K562 (cell line): ENCODE results near the gene GNS. TPM values are rescaled to one million over a fixed set of nuclear protein-coding genes. Genes with fewer than 3 reads are reported as not detected.
A peak's percentile ranks its signal among the peaks of the same experiment; 100 is the strongest.

Experiments
- CBX2 ChIP-seq: fragments of 200-600 bp; sonication (generic); IDR thresholded peaks from one replicate; pipeline ENCODE4 v1.6.1; 2012; ENCODE audit warnings: mild to moderate bottlenecking, low read length, inconsistent platforms; ENCODE audit not compliant: insufficient read depth, poor library complexity, severe bottlenecking
- CHAMP1 ChIP-seq: fragments of 450-650 bp; IDR thresholded peaks from 2 replicates; pipeline ENCODE4 v1.6.1; 2016; ENCODE audit warnings: mild to moderate bottlenecking
- CHD1 ChIP-seq: fragments of 200-600 bp; sonication (generic); IDR thresholded peaks from one replicate; pipeline ENCODE4 v1.6.1; 2012; ENCODE audit warnings: mild to moderate bottlenecking, moderate library complexity, low read length, inconsistent platforms
- CREM ChIP-seq: IDR thresholded peaks from 2 replicates; pipeline ENCODE4 v1.6.1; 2014; ENCODE audit warnings: antibody characterized with exemption, low read depth
- E2F1 ChIP-seq: sonication (generic); formaldehyde crosslinking; IDR thresholded peaks from 2 replicates; pipeline ENCODE4 v1.8.1; 2023; ENCODE audit warnings: mild to moderate bottlenecking, missing genetic modification reagents, moderate library complexity
- ELF4 ChIP-seq: fragments of 450-650 bp; formaldehyde crosslinking; IDR thresholded peaks from 2 replicates; pipeline ENCODE4 v1.4.0; 2022; ENCODE audit warnings: missing genetic modification characterization
- LARP7 ChIP-seq: fragments of 450-650 bp; IDR thresholded peaks from 2 replicates; pipeline ENCODE4 v1.6.1; 2016
- MAFG ChIP-seq: fragments of 450-650 bp; conservative IDR thresholded peaks from 2 replicates; pipeline ENCODE4 v1.6.1; 2016; ENCODE audit warnings: missing genetic modification characterization, missing compliant biosample characterization
- MECOM ChIP-seq: fragments of 250-450 bp; sonication (Bioruptor Pico); IDR thresholded peaks from 2 replicates; pipeline ENCODE4 v1.8.0; 2022; ENCODE audit warnings: inconsistent platforms
- MEF2A ChIP-seq: IDR thresholded peaks from 2 replicates; pipeline ENCODE4 v1.6.1; 2011; ENCODE audit warnings: low read depth, mild to moderate bottlenecking, low read length, moderate library complexity; ENCODE audit not compliant: control insufficient read depth
- MYBL2 ChIP-seq, 2 experiments: fragments of 450-650 bp in 1 of 2; sonication (generic) in 1 of 2; formaldehyde crosslinking in 1 of 2; IDR thresholded peaks; 2 replicates each; pipeline versions ENCODE4 v1.6.1 to v1.8.1; 2017 to 2022; ENCODE audit warnings: borderline replicate concordance in 1 of 2, inconsistent platforms in 1 of 2, low read depth in 1 of 2, mild to moderate bottlenecking in 1 of 2, missing genetic modification reagents in 1 of 2, moderate library complexity in 1 of 2
- SMAD1 ChIP-seq: fragments of 150-350 bp; IDR thresholded peaks from 2 replicates; pipeline ENCODE4 v1.6.1; 2014; ENCODE audit warnings: low read length, low read depth; ENCODE audit not compliant: partially characterized antibody
- SMC3 ChIP-seq: conservative IDR thresholded peaks from 2 replicates; pipeline ENCODE4 v1.6.1; 2011; ENCODE audit warnings: low read depth, low read length, improper control_type of control experiment; ENCODE audit not compliant: insufficient read depth
- STAT5A ChIP-seq: IDR thresholded peaks from 2 replicates; pipeline ENCODE4 v1.6.1; 2012; ENCODE audit warnings: low read length, inconsistent platforms, borderline replicate concordance
- TBP ChIP-seq: optimal IDR thresholded peaks from 2 replicates; pipeline ENCODE3; 2011; ENCODE audit warnings: low read depth, low read length, improper control_type of control experiment
- ZKSCAN8 ChIP-seq: fragments of 200-800 bp; sonication (Bioruptor generic); IDR thresholded peaks from 2 replicates; pipeline ENCODE4 v1.6.1; 2016; ENCODE audit warnings: missing genetic modification characterization, missing compliant biosample characterization
- ZNF282 ChIP-seq: sonication (generic); formaldehyde crosslinking; IDR thresholded peaks from 2 replicates; pipeline ENCODE4 v1.8.1; 2023; ENCODE audit warnings: missing genetic modification reagents
- ZNF3 ChIP-seq: fragments of 250-450 bp; sonication (Bioruptor Pico); IDR thresholded peaks from 2 replicates; pipeline ENCODE4 v1.5.0; 2021; ENCODE audit warnings: mild to moderate bottlenecking, moderate library complexity
- ZNF445 ChIP-seq: fragments of 250-450 bp; sonication (Bioruptor Pico); IDR thresholded peaks from 2 replicates; pipeline ENCODE4 v1.4.0; 2020; ENCODE audit warnings: low read depth, mild to moderate bottlenecking, moderate library complexity
- ZNF551 ChIP-seq: fragments of 250-450 bp; sonication (Bioruptor Pico); IDR thresholded peaks from 2 replicates; pipeline ENCODE4 v1.5.0; 2021; ENCODE audit warnings: mild to moderate bottlenecking, moderate library complexity
- polyA plus RNA-seq, 8 experiments: library from polyadenylated mRNA; depleted of rRNA in 4 of 8; stranded (reverse) in 5 of 8; unstranded in 3 of 8; fragments of >200 nt; fragmentation: Nextera tagmentation in 2 of 8; fragmentation: Illumina TruSeq in 1 of 8; extraction: Ambion mirVana in 2 of 8; extraction: Trizol in 1 of 8; gene quantifications; 2 replicates each; pipeline versions ENCODE4 v1.2.1 to v1.2.3, GENCODE V29; 2011 to 2014; ENCODE audit warnings: inconsistent platforms in 1 of 8, missing spikeins in 1 of 8
- total RNA-seq, 7 experiments: library from RNA; depleted of rRNA in 6 of 7; stranded (reverse); fragments of >200 nt in 6 of 7; fragmentation: Illumina TruSeq in 2 of 7; extraction: Trizol in 2 of 7; gene quantifications; 2 replicates each; pipeline versions ENCODE4 v1.2.1 to v1.2.3, GENCODE V29; 2011 to 2021; ENCODE audit warnings: low replicate concordance in 1 of 7

GNS gene
- total and polyA plus RNA-seq, 9 of the 15 experiments (the other 6 are each of a cell fraction or from before 2014, with no cell fraction given) = 4.6 to 30.3 (median 18.9) TPM

- 0 out of 2 replicates have a peak, but pooled peaks have one; percentile 55 for TF ChIP-seq CHAMP1
- no peak for TF ChIP-seq CHD1
- TF ChIP-seq SMC3 = no peak
- peak; percentile 83; the same call in 1 of the 2 replicates for TF ChIP-seq ELF4
- TF ChIP-seq MEF2A = no peak
- TF ChIP-seq STAT5A = peak; percentile 100
- TF ChIP-seq ZNF3 (CRISPR knock-in tag) = no peak
- TF ChIP-seq ZKSCAN8 (CRISPR knock-in tag) = no peak
- TF ChIP-seq SMAD1 = no peak
- TF ChIP-seq CBX2 = no peak
- peak; percentile 38 for TF ChIP-seq CREM
- TF ChIP-seq TBP = no peak
- no peak for TF ChIP-seq ZNF445 (CRISPR knock-in tag)
- no peak for TF ChIP-seq MYBL2 (IDR thresholded peaks at IDR 0.05; ENCODE audit: low read depth)
- no peak for TF ChIP-seq MYBL2 (CRISPR knock-in tag; IDR thresholded peaks at IDR 0.05; ENCODE audit: borderline replicate concordance)
- TF ChIP-seq MECOM (CRISPR knock-in tag) = 0 out of 2 replicates have a peak, but pooled peaks have one; percentile 34
- TF ChIP-seq LARP7 = no peak
- TF ChIP-seq MAFG (tag) = no peak
- TF ChIP-seq ZNF551 (CRISPR knock-in tag) = no peak
- no peak for TF ChIP-seq E2F1 (CRISPR knock-in tag)
- TF ChIP-seq ZNF282 (CRISPR knock-in tag) = no peak
Measured at GRCh38 chr12:64720884-64721283, 38.3 kb downstream of the GNS start (continued).
